ENCODE measurements around the gene FXYD6.
A peak's percentile ranks its signal among the peaks of the same experiment; 100 is the strongest.
"Not testable (repeated sequence)": the region's sequence is repeated elsewhere in the genome, so short reads cannot be mapped to it uniquely, and the experiment has no call there.

The FXYD6 gene

GRCh38 chr11:117816151-117816741 lies 60.2 kb downstream of the FXYD6 start:
- no peak for DNase-seq (ENCODE audit: low spot score)

DNA sequence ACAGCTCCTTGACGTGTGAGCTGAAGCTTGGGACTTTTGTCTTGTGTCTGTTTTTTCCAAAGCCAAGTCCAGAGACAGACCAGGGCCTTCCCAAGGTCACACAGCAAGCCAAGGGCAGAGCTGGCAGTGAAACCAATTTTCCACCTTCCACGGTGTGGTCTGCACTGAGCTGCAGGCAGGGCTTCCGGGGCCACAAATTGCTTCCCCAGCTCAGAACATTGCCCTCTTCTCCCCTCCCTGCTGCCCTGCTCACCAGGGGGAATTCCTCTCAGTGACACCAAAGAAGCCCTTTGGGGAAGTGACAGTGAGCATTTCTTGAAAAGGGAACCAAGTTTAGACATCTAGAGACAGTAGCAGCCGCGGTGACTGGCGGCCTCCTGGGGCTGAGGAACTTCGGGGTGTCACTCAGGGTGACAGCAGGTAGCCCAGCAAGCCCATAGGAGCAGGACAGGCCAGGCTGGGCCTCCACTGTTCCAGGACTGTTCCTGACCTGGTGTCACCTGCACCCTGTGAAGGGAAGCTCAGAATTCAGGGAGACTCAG lies 61.1 kb downstream of the FXYD6 start:
- DNase-seq (ENCODE audit: low spot score): peak; percentile 91

DNA sequence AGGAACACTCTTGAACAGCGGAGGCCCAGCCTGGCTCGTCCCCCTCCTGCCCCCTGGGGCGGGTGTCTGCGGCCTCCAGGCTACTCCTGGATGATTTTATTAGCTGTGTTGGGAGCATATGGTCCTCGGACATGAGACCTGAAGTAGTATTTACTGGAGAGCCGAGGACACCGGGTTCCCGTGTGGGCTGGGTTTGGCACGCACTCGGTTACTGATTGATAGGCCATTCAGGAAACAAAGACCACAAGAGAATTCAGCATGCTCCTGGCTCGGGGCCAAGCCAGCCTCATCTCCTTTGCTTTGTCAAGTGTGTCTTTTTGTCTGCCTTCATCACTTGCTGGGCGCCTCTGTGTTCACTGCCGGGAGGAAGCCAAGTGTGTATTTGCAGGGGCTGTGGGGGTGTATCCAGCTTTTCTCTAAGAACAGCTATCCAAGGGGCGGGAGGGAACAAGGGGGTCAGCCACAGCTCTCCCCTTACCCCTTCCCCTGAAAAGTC lies 61.6 kb downstream of the FXYD6 start:
- DNase-seq (ENCODE audit: low spot score): peak; percentile 87

GRCh38 chr11:117814204-117814765 lies 62.2 kb downstream of the FXYD6 start:
- DNase-seq (ENCODE audit: low spot score): no peak

DNA sequence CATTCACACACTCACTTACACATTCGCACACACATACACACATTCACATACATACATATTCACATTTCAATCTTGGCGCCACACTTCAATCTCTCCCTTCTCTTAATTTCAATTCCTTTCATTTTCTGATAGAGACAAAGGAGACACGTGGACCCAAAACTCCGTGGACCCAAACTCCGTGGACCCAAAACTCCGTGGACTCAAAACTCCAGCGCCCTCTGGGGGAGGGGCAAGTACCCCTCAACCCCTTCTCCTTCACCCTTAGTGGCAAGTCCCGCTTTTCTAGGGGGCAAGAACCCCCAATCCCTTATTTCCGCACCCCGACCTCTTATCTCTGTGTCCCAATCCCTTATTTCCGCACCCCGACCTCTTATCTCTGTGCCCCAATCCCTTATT lies 66.4 kb downstream of the FXYD6 start:
- not testable (repeated sequence) for DNase-seq (ENCODE audit: low spot score)

- no peak for DNase-seq (ENCODE audit: low spot score)
Measured at GRCh38 chr11:117809236-117810055, 67.0 kb downstream of the FXYD6 start.

- DNase-seq (ENCODE audit: low spot score): no peak
Measured at GRCh38 chr11:117808784-117809183, 67.7 kb downstream of the FXYD6 start.

GRCh38 chr11:117807482-117808327 lies 68.8 kb downstream of the FXYD6 start:
- peak; percentile 73 for DNase-seq (ENCODE audit: low spot score)

- no peak for DNase-seq (ENCODE audit: low spot score)
Measured at GRCh38 chr11:117806846-117807245, 69.6 kb downstream of the FXYD6 start.

- DNase-seq (ENCODE audit: low spot score): no peak
Measured at GRCh38 chr11:117805045-117805444, 71.4 kb downstream of the FXYD6 start.

DNA sequence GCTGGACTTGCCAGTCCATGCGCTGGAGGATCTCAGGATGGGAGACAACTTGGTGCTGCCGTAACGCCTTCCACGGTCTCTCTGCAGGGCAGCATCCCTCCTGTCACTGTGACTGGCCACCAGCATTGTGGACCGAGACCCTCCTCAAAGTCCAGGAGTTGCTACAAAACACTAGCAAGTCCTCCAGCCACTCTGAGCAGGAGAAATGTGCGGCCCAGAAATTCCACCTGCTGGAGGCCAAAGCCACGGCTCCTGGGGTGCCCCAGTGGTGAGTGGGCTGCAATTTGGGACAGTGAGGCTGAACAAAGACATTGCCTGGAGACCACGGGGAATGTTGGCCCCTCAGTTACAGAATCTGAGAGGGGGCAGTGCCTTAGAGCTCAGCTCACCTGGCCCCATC lies 72.6 kb downstream of the FXYD6 start:
- no peak for DNase-seq (ENCODE audit: low spot score)

DNA sequence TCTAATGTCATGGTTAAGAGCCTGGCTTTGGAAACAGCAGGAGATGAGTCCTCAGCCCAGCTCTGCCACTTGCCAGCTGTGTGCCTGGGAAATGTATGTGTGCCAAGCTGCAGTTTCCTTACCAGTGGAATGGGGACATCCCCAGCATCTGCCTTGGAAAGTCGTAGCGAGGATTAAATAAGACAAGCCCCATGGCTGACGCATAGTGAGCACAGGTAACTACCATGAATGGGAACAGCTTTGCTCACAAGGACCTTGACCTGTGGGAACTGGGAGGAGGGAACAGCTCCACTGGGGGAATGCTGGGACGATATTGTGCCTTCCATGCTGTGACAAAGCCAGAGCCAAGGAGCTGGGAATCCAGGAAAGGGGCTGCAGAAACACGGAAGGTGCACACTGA lies 76.8 kb downstream of the FXYD6 start:
- DNase-seq (ENCODE audit: low spot score): no peak

- DNase-seq (ENCODE audit: low spot score): no peak
Measured at GRCh38 chr11:117796872-117797529, 79.5 kb downstream of the FXYD6 start, which contains the start of gene DSCAML1. Gene DSCAML1 (minus strand): TSS chr11:117797216. CDS start chr11:117797079, 137 bp downstream.

DNA sequence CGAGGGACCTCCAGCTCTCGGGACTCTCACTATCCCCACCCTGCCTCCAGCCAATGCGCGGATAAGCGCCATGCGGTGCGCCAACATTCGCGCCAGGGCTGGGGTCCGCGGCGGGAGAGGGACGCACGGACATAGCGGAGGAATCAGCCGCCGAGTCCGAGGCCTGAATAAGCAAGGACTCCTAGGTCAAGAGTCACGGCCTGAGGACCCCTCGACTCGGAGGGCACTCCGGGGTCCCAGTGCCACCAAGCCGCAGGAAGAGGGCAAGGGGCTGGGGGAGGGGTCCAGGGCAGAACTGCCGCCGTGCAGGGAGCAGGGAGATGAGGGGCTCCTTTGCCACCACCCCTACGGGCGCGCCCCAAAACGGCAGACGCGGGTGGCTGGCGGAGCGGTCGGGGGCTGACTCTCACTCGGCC lies 80.0 kb downstream of the FXYD6 start:
- no peak for DNase-seq (ENCODE audit: low spot score)

DNA sequence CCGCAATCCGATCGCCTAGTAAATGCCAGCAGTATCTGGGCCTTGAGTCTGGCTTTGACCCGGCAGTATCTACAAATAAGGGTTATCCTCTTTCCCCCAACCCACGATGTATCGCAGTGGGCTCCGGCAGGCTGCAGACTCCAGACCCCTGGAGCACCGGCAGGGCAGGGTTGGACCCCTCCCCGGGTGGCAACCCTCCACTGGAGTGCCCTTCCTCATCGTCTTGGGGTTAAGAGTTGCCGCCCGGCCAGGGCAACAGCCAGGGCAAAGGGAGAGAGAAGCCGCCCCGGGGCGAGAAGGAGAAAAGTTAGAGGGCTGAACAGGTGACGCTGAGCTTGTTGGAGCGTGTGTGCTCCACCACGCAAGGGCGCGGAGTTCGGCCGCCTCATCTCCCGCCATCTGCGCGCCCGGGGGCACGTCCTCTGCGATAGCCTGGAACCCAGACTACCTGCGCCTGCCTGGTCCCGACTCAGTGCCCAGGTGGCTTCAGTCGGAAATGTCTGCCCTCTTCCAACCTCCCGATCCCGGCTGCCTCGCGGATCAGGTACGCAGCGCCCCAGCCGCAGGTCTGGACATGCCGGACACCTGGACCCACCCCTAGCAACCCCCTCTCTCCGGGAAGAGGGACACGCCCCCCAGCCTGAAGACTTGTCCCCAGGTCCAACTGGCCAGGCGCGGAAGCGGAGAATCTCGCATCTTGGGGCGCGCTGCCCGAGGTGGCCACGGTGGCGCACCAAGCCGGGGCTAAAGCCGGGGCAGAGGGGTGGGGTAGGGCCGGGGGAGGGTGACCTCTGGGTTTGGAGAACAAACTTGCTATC lies 80.6 kb downstream of the FXYD6 start:
- no peak for DNase-seq (ENCODE audit: low spot score)

- no peak for DNase-seq (ENCODE audit: low spot score)
Measured at GRCh38 chr11:117794772-117795629, 81.5 kb downstream of the FXYD6 start.

GRCh38 chr11:117794135-117794534 lies 82.3 kb downstream of the FXYD6 start:
- DNase-seq (ENCODE audit: low spot score): no peak

GRCh38 chr11:117793583-117793982 lies 82.9 kb downstream of the FXYD6 start:
- no peak for DNase-seq (ENCODE audit: low spot score)

- DNase-seq (ENCODE audit: low spot score): peak; percentile 77
Measured at GRCh38 chr11:117792992-117793391, 83.5 kb downstream of the FXYD6 start.
